Measurements from ENCODE around the gene COL23A1. TPM values are rescaled to one million over a fixed set of nuclear protein-coding genes. Genes with fewer than 3 reads are reported as not detected.

The COL23A1 gene
- total RNA-seq, 1 donor from 2014 or later: 75.2 TPM

DNA sequence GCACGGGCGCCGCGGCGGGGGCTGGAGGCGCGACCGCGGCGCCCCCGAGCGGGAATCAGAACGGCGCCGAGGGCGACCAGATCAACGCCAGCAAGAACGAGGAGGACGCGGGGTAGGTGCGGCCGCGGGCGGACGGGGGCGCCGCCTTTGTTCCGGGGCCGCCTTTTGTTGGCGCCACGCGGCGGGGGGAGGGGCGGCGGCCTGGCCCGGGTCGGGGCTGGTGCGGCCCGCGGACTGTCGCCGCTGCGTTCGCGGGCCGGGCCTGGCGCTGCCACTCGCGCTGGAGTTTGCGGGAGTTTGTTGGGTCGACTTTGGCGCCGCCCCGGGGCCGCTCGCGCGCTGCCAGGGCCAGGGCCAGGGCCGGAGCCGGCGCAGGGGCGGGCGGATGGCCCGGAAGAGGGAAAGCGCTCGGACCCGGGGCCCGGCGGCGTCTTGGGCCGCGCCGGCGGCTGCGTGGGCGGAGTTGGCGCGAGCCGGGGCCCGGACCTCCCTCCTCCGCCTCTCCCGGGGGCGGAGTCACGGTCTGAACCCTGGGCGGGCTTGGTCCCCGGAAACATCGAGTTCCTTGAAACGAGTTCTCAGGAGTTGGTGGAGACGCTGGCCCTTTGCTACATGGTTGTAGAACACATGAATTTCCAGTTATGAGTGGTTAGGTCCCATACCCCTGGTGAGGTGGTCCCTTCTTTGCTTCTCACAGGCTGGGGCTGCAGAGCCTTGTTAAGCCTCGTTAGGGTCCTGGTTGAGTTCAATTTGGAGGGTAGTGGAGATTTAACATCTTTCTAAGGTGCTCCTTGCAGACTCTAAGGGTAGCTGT, 385.1 kb downstream of the COL23A1 start:
- TF ChIP-seq, protein P1, sequence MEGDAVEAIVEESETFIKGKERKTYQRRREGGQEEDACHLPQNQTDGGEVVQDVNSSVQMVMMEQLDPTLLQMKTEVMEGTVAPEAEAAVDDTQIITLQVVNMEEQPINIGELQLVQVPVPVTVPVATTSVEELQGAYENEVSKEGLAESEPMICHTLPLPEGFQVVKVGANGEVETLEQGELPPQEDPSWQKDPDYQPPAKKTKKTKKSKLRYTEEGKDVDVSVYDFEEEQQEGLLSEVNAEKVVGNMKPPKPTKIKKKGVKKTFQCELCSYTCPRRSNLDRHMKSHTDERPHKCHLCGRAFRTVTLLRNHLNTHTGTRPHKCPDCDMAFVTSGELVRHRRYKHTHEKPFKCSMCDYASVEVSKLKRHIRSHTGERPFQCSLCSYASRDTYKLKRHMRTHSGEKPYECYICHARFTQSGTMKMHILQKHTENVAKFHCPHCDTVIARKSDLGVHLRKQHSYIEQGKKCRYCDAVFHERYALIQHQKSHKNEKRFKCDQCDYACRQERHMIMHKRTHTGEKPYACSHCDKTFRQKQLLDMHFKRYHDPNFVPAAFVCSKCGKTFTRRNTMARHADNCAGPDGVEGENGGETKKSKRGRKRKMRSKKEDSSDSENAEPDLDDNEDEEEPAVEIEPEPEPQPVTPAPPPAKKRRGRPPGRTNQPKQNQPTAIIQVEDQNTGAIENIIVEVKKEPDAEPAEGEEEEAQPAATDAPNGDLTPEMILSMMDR (IDR thresholded peaks at IDR 0.05; ENCODE audit: unreplicated experiment): no peak
- Mint-ChIP-seq H3K27ac (ENCODE audit: unreplicated experiment) (no peak overlapping the region), H3K36me3 (ENCODE audit: low read depth, unreplicated experiment) (peaks cover 37% of the 10 kb centered on the region)

DNA sequence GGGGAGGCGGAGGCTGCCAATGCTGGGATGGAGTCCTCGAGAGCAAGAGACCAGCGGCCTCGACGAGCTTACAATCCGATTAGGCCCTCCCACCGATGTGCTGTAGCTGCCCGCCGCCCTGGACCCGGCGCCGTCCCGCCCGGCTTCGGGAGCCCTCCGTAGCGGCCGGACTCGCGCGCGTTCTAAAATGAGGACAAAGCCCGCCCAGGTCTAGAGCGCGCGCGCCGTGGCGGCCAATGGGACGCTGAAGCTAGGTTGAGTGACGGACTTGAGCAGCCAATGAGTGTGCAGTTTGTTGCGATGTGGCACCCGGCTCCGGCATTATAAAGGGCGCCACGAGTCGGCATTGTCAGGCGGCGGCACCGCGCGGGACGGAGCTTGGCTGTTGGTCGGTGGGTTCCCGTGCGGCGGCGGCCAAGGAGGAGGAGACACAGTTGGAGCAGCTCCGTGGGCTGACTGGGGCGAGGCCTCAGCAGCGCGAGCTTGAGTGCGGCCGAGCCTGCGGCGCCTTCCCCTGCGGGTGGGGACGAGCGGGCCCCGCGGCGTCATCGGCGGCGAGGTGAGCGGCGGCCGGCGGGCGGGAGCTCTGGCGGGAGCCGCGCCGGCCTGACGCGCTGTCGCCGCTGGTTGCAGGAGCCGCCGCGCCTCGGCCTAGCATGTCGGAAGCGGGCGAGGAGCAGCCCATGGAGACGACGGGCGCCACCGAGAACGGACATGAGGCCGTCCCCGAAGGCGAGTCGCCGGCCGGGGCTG, 385.8 kb downstream of the COL23A1 start, which contains the start of gene HNRNPAB:
Gene HNRNPAB, plus strand, starts transcription at position 352 of the 753 bp plus-strand sequence. Its CDS starts 305 bp downstream, at position 657.
- Mint-ChIP-seq H3K9me3 (ENCODE audit: unreplicated experiment) (no peaks in the 10 kb centered on the region), H3K4me3 (ENCODE audit: unreplicated experiment) (peak within 1 kb of the TSS; percentile 99), H3K4me1 (ENCODE audit: unreplicated experiment) (peaks cover 30% of the 10 kb centered on the region), H3K27me3 (ENCODE audit: unreplicated experiment) (peaks cover 11% of the 10 kb centered on the region), H3K27ac (ENCODE audit: unreplicated experiment) (peak within 1 kb of the TSS; percentile 95), H3K36me3 (ENCODE audit: low read depth, unreplicated experiment) (peaks cover 30% of the 10 kb centered on the region)
- peak; percentile 95 for DNase-seq (ENCODE audit: low spot score)
- TF ChIP-seq, protein P1 (IDR thresholded peaks at IDR 0.05; ENCODE audit: unreplicated experiment): no peak

More for the DNA sequence above, 385.1 kb downstream of the COL23A1 start:
- Mint-ChIP-seq H3K4me3 (ENCODE audit: unreplicated experiment) (peak overlapping the region; percentile 87), H3K9me3 (ENCODE audit: unreplicated experiment) (no peaks in the 10 kb centered on the region), H3K27me3 (ENCODE audit: unreplicated experiment) (peaks cover 13% of the 10 kb centered on the region), H3K4me1 (ENCODE audit: unreplicated experiment) (peaks cover 32% of the 10 kb centered on the region)
- peak; percentile 72 for DNase-seq (ENCODE audit: low spot score)

DNA sequence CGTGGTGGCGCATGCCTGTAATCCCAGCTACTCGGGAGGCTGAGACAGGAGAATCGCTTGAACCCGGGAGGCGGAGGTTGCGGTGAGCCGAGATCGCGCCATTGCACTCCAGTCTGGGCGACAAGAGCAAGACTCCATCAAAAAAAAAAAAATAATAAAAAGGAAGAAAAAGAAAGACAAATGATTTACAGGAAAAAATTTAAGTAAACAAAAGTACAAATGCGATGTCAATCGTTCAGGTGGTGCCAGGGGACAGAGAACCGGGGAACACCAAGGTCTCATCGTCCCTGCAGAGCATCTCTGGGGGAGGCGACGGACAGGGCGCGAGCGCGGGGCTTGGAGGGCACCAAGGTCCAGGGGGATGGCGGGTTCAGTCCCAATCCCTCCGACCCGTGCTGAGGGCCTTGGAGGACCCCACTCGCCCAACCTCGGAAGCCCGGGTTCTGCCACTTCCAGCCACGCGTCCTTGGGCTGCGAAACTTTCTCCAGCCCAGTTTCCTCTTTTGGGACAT, 386.5 kb downstream of the COL23A1 start:
- H3K36me3 Mint-ChIP-seq (ENCODE audit: low read depth, unreplicated experiment): peaks cover 25% of the 10 kb centered on the region

DNA sequence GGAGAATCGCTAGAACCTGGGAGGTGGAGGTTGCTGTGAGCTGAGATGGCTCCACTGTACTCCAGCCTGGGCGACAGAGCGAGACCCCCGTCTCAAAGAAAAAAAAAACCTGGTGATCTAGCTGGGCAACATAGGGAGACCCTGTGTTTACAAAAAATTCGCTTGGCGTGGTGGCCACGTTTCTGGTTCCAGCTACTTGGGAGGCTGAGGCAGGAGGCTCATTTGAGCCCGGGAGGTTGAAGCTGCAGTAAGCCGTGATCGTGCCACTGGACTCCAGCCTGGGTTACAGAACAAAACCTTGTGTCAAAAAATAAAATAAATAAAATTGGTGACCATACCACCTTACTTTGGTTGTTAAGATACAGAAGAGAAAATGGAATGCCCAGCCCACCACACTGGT, 387.7 kb downstream of the COL23A1 start:
- Mint-ChIP-seq H3K27ac (ENCODE audit: unreplicated experiment) (no peak overlapping the region), H3K9me3 (ENCODE audit: unreplicated experiment) (no peaks in the 10 kb centered on the region), H3K36me3 (ENCODE audit: low read depth, unreplicated experiment) (peaks cover 16% of the 10 kb centered on the region), H3K27me3 (ENCODE audit: unreplicated experiment) (peaks cover 13% of the 10 kb centered on the region), H3K4me1 (ENCODE audit: unreplicated experiment) (peaks cover 22% of the 10 kb centered on the region), H3K4me3 (ENCODE audit: unreplicated experiment) (no peak overlapping the region)
- TF ChIP-seq, protein P1 (IDR thresholded peaks at IDR 0.05; ENCODE audit: unreplicated experiment): no peak
- no peak for DNase-seq (ENCODE audit: low spot score)

More for the DNA sequence above, 386.5 kb downstream of the COL23A1 start:
- no peak for DNase-seq (ENCODE audit: low spot score)
- Mint-ChIP-seq H3K4me1 (ENCODE audit: unreplicated experiment) (peaks cover 26% of the 10 kb centered on the region), H3K9me3 (ENCODE audit: unreplicated experiment) (no peaks in the 10 kb centered on the region), H3K4me3 (ENCODE audit: unreplicated experiment) (peak overlapping the region; percentile 99), H3K27ac (ENCODE audit: unreplicated experiment) (peak overlapping the region; percentile 82), H3K27me3 (ENCODE audit: unreplicated experiment) (peaks cover 11% of the 10 kb centered on the region)
- TF ChIP-seq, protein P1 (IDR thresholded peaks at IDR 0.05; ENCODE audit: unreplicated experiment): no peak
